Ovary (tissue), 9 donors: ENCODE data around the gene OSR1. TPM values are rescaled to one million over a fixed set of nuclear protein-coding genes. Genes with fewer than 3 reads are reported as not detected.

Source experiments
- DNase-seq, 5 donors: peaks; one replicate each; pipeline ENCODE4 v3.0.0-alpha.2; 2019 to 2020
- H3K27ac ChIP-seq, 2 donors: fragments of 200-600 bp; one replicate each; pipeline versions ENCODE4 v1.5.1 to v1.8.0; 2019 to 2022
- H3K27me3 ChIP-seq: fragments of 200-600 bp; one replicate; pipeline ENCODE4 v1.8.0; 2022
- H3K36me3 ChIP-seq: fragments of 200-600 bp; sonication (generic); one replicate; pipeline ENCODE4 v1.5.1; 2019
- H3K4me1 ChIP-seq: one replicate; pipeline ENCODE4 v1.8.1; 2013; ENCODE audit warnings: mild to moderate bottlenecking, moderate library complexity; ENCODE audit not compliant: insufficient read depth
- H3K4me3 ChIP-seq: fragments of 200-600 bp; sonication (generic); one replicate; pipeline ENCODE4 v1.5.1; 2017
- H3K9me3 ChIP-seq, 2 donors: fragments of 200-600 bp in 1 of 2; sonication (generic) in 1 of 2; one replicate each; pipeline versions ENCODE4 v1.5.1 to v1.8.1; 2013 to 2019; ENCODE audit warnings: mild to moderate bottlenecking in 1 of 2, moderate library complexity in 1 of 2
- CTCF ChIP-seq, 3 donors: fragments of 450-650 bp in 2 of 3; fragments of 200-600 bp in 1 of 3; IDR thresholded peaks; one replicate each; pipeline versions ENCODE4 v1.5.1 to v1.8.0; 2016 to 2022; ENCODE audit warnings: antibody characterized with exemption in 3 of 3, mild to moderate bottlenecking in 1 of 3
- EP300 ChIP-seq: sonication (generic); formaldehyde crosslinking; IDR thresholded peaks from one replicate; pipeline ENCODE4 v1.6.1; 2017; ENCODE audit warnings: antibody characterized with exemption
- POLR2A ChIP-seq: fragments of 450-650 bp; IDR thresholded peaks from one replicate; pipeline ENCODE4 v1.6.1; 2017; ENCODE audit warnings: antibody characterized with exemption, mild to moderate bottlenecking, moderate library complexity
- WGBS, 3 donors: extraction: QIAGEN DNeasy Blood & Tissue Kit in 1 of 3; methylation state at CpG; one replicate each; pipeline versions ENCODE4 v1.1.5 to v1.1.7; 2013 to 2017; 5-methylcytosine and 5-hydroxymethylcytosine counted together
- intact Hi-C, 4 donors: fragments of 100-400 bp; cut with DNase I; formaldehyde crosslinking; loops; one replicate each; pipeline versions ENCODE4 v1.11.0 to v1.15.1; 2022 to 2023
- polyA plus RNA-seq, 2 donors: library from polyadenylated mRNA; stranded (reverse); fragments of 200-250 nt in 1 of 2; fragments of 350-450 nt in 1 of 2; fragmentation: Illumina TruSeq in 1 of 2; extraction: RNeasy Lipid Tissue Mini Kit (QIAGEN cat#74804) in 1 of 2; gene quantifications; one replicate each; pipeline ENCODE4 v1.2.3, GENCODE V29; 2013 to 2014
- total RNA-seq, 7 donors: library from RNA; depleted of rRNA in 2 of 7; stranded (reverse); fragments of >200 nt in 2 of 7; fragmentation: NEBNext Ultra II Directional in 3 of 7; extraction: Animal tissue kit (Norgen Biotek cat#: 25700) in 3 of 7; gene quantifications; one replicate each; pipeline versions ENCODE4 v1.1.0 to v1.2.4, GENCODE V29; 2016 to 2023
- donor health status: DM: no; HTN: no; CAD: no; lungs with moderate emphysema.
- donor health status: DM: no; HTN: no; CAD: no.
- donor health status: Bipolar disorder and iron deficiency.
- donor health status: DM: yes; HTN: yes; CAD: no.
- donor health status: DM: no; HTN: no; CAD: no.
- donor health status: DM: yes; HTN: yes; CAD: no.

Gene OSR1
- total and polyA plus RNA-seq, 9 donors = 2.5 to 11.5 (median 5.5) TPM

GRCh38 chr2:19369341-19369955 lies 11.0 kb upstream of the OSR1 start:
- WGBS, 3 donors = 83 to 92% (median 88%) methylated on average over 2 of the region's 2 CpGs
- H3K36me3 ChIP-seq = no peaks in the 10 kb centered on the region
- intact Hi-C loops = loop anchor here in 2 of 4 donors (10.0 kb wide), 2 partner anchors 625 to 845 kb away; no protein-coding TSS in a partner anchor
- no peak overlapping the region for H3K27ac ChIP-seq
- no peak for DNase-seq
- no peaks in the 10 kb centered on the region for H3K4me1 ChIP-seq
- H3K27me3 ChIP-seq = no peaks in the 10 kb centered on the region
- H3K4me3 ChIP-seq = no peak overlapping the region
- TF ChIP-seq EP300 = no peak
- TF ChIP-seq CTCF (IDR thresholded peaks at IDR 0.05) = no peak
- no peak for TF ChIP-seq POLR2A
- no peaks in the 10 kb centered on the region for H3K9me3 ChIP-seq

GRCh38 chr2:19368760-19369159 lies 10.3 kb upstream of the OSR1 start:
- no peaks in the 10 kb centered on the region for H3K4me1 ChIP-seq
- no peak for DNase-seq
- no peaks in the 10 kb centered on the region for H3K27me3 ChIP-seq
- no peaks in the 10 kb centered on the region for H3K36me3 ChIP-seq
- no peaks in the 10 kb centered on the region for H3K9me3 ChIP-seq
- no peak overlapping the region for H3K4me3 ChIP-seq
- no peak for TF ChIP-seq EP300
- no peak for TF ChIP-seq CTCF (IDR thresholded peaks at IDR 0.05)
- TF ChIP-seq POLR2A = no peak
- intact Hi-C loops = loop anchor here in 2 of 4 donors (10.0 kb wide), 2 partner anchors 624 to 844 kb away; no protein-coding TSS in a partner anchor
- H3K27ac ChIP-seq = no peak overlapping the region
- WGBS, 3 donors = 82 to 89% (median 84%) methylated on average over 4 of the region's 4 CpGs

GRCh38 chr2:19367326-19367725 lies 8.9 kb upstream of the OSR1 start:
- H3K36me3 ChIP-seq = no peaks in the 10 kb centered on the region
- H3K27me3 ChIP-seq = no peaks in the 10 kb centered on the region
- WGBS, 3 donors = 74 to 87% (median 86%) methylated on average over 5 of the region's 5 CpGs
- intact Hi-C loops = loop anchor here in 2 of 4 donors (10.0 kb wide), 2 partner anchors 623 to 843 kb away; no protein-coding TSS in a partner anchor
- H3K4me1 ChIP-seq = peaks cover 4% of the 10 kb centered on the region
- no peak for DNase-seq
- TF ChIP-seq CTCF (IDR thresholded peaks at IDR 0.05) (no peak), EP300 (no peak), POLR2A (no peak)
- no peak overlapping the region for H3K27ac ChIP-seq
- H3K9me3 ChIP-seq = no peaks in the 10 kb centered on the region
- H3K4me3 ChIP-seq = no peak overlapping the region

- intact Hi-C loops = loop anchor here in 2 of 4 donors (10.0 kb wide), 2 partner anchors 620 to 840 kb away; no protein-coding TSS in a partner anchor
- H3K9me3 ChIP-seq = no peaks in the 10 kb centered on the region
- H3K36me3 ChIP-seq = no peaks in the 10 kb centered on the region
- H3K27ac ChIP-seq = no peak overlapping the region
- TF ChIP-seq POLR2A (no peak), CTCF (IDR thresholded peaks at IDR 0.05) (no peak), EP300 (no peak)
- peaks cover 4% of the 10 kb centered on the region for H3K4me1 ChIP-seq
- H3K4me3 ChIP-seq = no peak overlapping the region
- DNase-seq = no peak
- H3K27me3 ChIP-seq = no peaks in the 10 kb centered on the region
- WGBS, 3 donors = 80 to 91% (median 87%) methylated on average over 3 of the region's 3 CpGs
Observed at GRCh38 chr2:19365126-19365525, 6.7 kb upstream of the OSR1 start.
